8988T (cell line): ENCODE results near the gene NCBP3.
"Not testable (repeated sequence)": the region's sequence is repeated elsewhere in the genome, so short reads cannot be mapped to it uniquely, and the experiment has no call there.

Experiments
- DNase-seq: peaks from one replicate; pipeline ENCODE4 v3.0.0; 2011

NCBP3 gene

DNA sequence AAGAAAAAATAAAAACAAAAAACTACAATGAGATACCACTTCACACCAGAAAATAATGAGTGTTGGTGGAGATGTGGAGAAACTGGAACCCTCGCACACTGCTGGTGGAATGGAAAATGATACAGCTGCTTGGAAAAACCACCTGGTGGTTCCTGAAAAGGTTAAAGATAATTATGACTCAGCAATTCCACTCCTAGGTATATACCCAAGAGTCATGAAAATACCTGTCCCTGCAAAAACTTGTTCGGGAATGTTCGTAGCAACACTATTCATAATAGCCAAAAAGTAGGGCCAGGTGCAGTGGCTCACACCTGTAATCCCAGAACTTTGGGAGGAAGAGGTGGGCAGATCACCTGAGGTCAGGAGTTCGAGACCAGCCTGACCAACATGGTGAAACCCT lies 36.9 kb downstream of the NCBP3 start:
- DNase-seq: no peak

DNA sequence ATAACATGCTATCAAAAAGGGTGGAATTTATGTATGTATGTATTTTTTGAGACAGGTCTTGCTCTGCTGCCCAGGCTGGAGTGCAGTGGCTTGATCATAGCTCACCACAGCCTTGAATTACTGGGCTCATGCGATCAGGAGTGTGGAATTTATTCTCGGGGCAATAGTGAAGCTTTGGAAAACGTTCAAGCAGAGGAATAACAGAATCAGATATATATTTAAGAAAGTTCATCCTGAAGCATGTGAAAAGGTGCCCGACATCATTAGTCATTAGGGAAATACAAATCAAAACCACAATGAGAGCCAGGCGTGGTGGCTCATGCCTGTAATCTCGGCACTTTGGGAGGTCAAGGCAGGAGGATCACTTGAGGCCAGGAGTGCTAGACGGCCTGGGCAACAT lies 37.3 kb downstream of the NCBP3 start:
- no peak for DNase-seq

DNA sequence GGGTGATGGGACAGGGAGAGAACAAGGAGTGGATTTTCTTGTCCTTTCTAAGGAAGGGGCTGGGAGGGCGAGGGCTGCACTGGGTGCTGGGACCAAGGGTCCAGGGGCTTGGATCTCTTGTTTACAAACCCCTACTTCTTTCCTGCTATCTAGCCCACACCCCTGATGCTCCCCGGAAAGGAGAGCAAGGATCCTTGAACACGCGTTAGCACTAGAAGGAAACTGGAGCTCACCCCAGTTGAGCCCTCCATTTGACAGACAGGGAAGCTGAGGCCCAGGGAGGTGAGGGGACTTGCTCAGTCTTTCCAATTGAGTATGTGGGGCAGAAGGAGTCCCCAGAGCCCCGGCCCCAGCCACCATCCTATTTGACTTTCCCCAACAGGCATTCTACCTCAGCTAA lies 40.5 kb downstream of the NCBP3 start:
- DNase-seq: no peak

DNA sequence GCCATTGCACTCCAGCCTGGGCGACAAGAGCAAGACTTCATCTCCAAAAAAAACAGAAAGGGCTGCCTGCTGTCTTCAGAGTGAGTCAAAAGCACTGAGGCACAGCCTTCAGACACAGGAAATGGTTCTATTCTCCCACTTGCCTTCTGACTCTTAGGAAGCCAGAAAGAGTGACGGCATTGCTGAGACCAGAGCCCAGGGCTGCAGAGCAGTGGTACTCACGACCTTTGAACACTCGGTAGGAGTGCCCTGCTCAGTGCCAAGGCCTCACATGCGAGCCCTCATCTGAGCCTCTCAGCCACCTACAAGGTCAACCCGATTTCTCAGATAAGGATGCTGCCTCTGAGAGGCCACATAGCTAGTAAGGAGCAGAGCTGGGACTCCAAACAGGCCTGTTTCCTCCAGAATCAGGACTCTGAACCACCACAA lies 41.5 kb downstream of the NCBP3 start:
- DNase-seq: no peak

DNA sequence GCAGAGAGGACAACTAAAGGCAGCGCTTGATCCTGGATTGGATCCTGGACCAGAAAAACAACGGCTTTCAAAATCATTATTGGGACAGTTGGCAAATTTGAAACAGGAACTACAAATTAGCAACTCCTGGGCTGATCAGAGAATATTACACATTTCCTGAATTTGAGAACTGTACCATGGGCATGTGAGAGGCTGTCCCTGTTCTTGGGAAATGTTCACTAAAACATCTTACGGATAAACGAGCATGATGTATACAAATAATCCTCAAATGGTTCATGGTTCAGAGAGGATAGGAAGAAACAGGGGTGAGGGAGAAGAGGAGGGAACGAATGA lies 42.8 kb downstream of the NCBP3 start:
- DNase-seq: no peak

DNA sequence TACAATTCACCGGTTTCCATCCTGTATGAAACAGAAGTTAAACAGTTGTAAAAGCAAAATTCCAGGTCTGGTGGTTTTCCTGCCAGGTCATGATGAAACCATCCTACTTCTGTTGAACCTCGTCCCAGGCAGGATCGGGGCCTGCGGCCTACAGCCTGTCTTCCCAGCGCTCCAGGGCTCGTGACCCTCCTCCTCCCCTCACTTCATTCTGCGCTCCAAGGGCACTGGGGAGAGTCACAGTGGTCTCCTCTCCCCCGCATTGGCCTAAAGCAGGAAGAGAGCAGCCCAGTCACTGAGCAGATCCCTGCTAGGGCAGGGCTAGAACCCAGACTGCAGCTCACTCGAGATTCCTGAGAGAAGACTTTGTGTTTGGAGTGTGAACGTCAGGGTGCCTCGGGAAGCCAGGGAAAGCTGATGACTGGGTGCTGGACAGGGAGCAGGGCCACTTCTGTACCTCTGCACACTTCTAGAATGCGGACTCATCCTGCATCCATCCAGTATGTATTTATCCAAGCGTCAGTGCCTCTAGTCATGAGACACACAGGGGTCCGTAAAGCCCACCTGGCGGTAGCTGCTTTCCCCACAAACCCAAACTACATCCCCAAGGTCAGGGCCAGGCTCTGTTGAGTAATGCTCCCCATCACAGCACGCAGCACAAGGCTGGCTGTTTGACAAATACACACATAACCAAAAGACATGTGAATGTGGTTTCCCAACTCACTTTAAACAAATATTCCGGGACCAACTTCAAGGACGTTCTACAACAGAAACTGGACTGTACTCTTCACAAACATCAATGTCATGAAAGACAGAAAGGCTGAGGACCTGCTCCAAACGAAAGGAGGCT lies 43.4 kb downstream of the NCBP3 start:
- no peak for DNase-seq

GRCh38 chr17:3801792-3802191 lies 44.3 kb downstream of the NCBP3 start:
- no peak for DNase-seq

GRCh38 chr17:3801347-3801746 lies 44.7 kb downstream of the NCBP3 start:
- no peak for DNase-seq

- no peak for DNase-seq
Observed at GRCh38 chr17:3800362-3801271, 45.4 kb downstream of the NCBP3 start, which contains the start of gene ITGAE. ITGAE (minus strand) TSS chr17:3801188; CDS start chr17:3801144, 44 bp downstream.

GRCh38 chr17:3799181-3799945 lies 46.7 kb downstream of the NCBP3 start:
- no peak for DNase-seq

GRCh38 chr17:3798273-3799180 lies 47.5 kb downstream of the NCBP3 start:
- DNase-seq: no peak

- DNase-seq: no peak
Observed at GRCh38 chr17:3796822-3797170, 49.2 kb downstream of the NCBP3 start.

DNA sequence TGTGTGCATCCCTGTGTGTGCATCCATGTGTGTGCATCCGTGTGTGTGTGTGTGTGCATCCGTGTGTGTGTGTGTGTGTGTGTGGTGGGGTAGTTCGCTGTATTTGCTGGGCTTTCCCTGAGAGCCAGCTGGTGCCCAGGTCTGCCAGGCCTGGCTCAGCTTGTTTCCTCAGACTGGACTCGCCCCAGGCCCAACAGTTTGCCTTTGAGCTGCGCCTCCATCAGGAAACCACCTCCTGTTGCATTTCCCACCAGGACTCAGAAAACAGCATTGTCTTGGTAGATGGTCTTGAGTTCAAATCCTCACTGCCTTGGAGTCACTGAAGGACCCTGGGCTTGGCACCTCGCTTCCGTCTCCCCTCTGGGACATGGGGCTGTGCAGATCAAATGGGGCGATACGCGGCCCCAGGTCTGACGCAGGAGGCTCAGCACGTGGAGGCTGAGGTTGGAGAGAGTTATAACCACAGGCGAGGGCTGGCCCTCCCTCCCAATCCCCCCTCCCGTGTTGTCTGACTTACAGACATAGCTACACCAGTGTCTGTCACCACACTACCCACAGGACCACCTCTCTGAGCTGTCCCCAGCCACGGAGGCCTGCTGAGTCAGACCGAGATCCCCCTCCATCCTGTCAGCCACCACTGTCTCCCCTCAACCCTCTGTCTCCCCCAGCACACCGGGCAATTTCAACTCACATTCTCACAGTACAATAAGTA lies 49.8 kb downstream of the NCBP3 start:
- no peak for DNase-seq

DNA sequence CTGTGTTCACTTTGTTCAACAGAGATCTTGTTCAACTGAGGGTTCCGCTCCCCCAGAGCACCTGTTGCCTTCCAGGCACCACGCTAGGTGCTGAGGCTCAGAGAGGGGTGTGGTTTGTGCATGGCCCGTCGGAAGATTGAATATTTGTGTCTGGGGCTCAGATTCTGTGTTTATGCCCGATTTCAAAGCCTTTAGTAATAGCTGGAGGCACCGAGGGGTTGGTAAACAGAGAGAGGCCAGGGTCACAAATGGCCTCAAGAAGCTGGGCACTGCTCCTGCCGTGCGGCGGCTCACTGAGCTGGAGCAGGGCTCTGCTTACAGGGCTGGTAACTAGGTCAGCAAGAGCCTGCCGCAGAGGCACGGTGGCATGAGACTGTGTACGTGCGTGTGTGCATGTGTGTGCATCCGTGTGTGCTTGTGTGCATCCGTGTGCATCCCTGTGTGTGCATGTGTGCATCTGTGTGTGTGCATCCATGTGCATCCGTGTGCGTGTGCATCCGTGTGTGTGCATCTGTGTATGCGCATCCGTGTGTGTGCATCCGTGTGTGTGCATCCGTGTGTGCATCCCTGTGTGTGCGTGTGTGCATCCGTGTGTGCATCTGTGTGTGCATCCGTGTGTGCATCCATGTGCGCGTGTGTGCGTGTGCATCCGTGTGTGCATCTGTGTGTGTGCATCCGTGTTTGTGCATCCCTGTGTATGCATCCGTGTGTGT lies 50.5 kb downstream of the NCBP3 start:
- no peak for DNase-seq

DNA sequence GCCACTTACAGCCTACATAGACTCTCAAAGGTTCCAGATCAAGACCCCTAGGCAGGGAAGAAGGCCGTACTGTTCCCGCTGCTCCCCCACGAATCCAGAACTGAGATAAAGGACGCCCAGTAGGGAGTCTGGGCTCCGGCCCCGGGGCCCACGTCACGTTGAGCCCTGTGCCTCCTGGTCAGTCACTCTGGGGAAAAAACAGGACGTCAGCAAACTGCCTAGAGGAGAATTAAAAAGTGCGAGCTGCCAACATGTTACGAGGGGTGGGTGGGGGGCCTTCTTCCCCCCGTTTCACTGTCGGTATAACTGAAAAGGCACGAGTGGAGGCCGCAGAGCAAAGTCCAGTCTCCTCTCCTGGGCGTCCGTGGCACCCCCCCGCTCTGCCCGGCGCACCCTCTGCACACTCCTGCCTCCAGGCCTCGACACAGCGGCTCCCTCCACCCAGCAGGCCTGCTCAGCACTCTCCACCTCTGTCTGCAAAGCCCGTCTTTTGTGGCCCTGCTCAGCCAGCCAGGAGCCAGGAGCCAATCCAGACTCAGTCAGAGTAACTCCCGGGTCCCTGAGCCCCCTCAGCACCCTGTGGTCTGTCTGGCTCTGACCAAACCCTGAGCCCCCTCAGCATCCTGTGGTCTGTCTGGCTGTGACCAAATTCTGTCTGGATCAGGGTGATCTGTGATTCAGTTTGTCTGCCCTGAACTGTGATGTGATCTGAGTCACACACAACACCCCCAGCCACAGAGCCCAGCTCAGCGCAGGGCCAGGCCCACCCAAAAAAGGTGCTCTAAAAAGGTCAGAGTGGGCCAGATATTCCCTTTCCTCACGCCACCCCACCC lies 51.3 kb downstream of the NCBP3 start:
- DNase-seq: no peak

GRCh38 chr17:3794152-3794551 lies 51.9 kb downstream of the NCBP3 start:
- DNase-seq: not testable (repeated sequence)

DNA sequence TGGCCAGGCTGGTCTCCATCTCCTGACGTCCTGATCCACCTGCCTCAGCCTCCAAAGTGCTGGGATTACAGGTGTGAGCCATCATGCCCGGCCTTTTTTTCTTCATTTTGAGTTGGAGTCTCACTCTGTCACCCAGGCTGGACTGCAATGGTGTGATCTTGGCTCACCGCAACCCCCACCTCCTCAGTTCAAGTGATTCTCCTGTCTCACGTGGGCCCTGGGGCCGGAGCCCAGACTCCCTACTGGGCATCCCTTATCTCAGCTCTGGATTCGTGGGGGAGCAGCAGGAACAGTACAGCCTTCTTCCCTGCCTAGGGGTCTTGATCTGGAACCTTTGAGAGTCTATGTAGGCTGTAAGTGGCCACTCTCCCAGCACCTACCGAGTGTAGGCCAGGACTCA lies 52.8 kb downstream of the NCBP3 start:
- DNase-seq: not testable (repeated sequence)

GRCh38 chr17:3792481-3792880 lies 53.6 kb downstream of the NCBP3 start:
- DNase-seq: no peak

DNA sequence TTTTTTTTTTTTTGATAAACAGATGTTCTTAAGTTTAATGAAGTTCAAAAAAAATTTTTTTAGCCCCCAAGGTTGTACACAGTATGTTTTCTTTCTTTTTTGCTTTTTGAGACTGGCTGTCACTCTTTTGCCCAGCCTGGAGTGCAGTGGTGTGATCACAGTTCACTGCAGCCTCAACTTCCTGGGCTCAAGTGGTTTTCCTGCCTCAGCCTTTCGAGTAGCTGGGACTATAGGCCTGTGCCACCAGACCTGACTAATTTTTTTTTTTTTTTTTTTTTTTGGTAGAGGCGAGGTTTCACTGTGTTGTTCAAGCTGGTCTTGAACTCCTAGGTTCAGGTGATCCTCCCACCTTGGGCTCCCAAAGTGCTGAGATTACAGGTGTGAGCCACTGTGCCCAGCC lies 57.8 kb downstream of the NCBP3 start:
- no peak for DNase-seq

DNA sequence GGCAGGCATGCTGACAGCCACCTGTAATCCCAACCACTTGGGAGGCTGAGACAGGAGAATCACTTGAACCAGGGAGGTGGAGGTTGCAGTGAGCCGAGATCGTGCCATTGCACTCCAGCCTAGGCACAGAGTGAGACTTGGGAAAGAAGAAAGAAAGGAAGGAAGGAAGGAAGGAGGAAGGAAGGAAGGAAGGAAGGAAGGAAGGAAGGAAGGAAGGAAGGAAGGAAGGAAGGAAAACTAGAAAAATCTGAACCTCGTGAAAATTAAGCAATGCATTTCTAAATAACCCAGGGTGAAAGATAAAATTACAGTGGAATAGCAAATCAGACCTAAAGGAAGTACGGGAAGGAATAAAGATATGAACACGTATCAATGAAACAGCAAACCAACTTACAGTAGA lies 60.7 kb downstream of the NCBP3 start:
- not testable (repeated sequence) for DNase-seq
